ENCODE data around the gene H2AZ1.

The H2AZ1 gene

DNA sequence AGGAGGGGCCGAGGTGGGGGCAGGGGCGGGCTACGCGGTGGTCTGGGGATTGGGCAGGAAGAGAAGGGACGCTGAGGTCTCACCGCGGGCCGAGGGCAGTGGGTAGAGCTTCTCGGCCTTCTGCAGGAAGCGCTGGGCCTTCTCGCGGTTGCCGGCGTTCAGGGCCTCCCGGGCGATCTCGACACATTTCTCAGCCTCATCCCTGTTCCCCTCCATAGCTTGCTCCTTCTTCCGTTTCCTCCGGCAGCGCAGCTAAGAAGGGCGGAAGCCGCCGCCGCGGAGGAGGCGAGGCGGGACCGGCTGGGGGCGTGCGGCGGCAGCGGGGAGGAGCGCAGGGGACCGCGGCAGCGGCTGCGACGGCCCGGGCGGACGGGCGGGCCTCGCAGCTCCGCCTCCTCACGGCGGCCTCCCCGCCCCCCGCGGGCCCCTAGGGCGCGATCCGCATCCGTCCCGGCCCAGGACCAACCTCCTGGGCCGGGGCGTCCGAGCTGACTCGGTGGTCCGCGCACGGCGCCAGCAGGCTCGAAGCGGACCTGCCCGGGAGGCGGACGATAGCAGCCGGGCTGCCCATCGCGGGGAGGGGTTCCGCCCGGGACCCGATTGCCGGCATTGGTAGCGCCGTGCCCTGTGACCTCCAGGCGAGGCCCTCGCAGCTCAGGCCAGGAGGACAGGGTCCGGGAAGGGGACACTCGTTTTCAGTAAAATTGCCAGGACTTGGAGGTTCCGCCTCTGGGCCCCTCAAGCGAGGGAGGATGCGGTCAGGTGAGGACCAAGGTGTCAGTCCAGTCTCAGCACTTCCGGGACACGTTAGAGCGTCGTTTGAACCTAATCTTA, 3.5 kb downstream of the H2AZ1 start, which contains the start of gene DNAJB14:
Gene DNAJB14, minus strand, starts transcription at position 263 of the 834 bp plus-strand sequence. Its CDS starts 47 bp downstream, at position 216.
- Histone ChIP-seq H3K27me3 (ENCODE audit: control insufficient read depth in 1 of 2, insufficient read depth in 2 of 2, low read length in 2 of 2) (no peaks in the 10 kb centered on the region), H3K4me1 (ENCODE audit: control insufficient read depth in 1 of 2, insufficient read depth in 2 of 2, low read length in 2 of 2) (peaks cover 28 to 41% of the 10 kb centered on the region in 2 donors), H3K27ac (ENCODE audit: low read depth, low read length) (peak within 1 kb of the TSS; percentile 97), H3K4me3 (ENCODE audit: low read depth in 1 of 2, low read length in 2 of 2) (peak within 1 kb of the TSS; percentile 84 to 96), H3K9ac (ENCODE audit: low read depth in 1 of 2, low read length in 2 of 2) (peak within 1 kb of the TSS; percentile 86 to 92), H3K9me3 (ENCODE audit: control insufficient read depth in 1 of 2, low read length in 2 of 2) (no peaks in the 10 kb centered on the region), H3K36me3 (ENCODE audit: control insufficient read depth in 1 of 2, insufficient read depth in 2 of 2, low read length in 2 of 2) (no peaks in the 10 kb centered on the region)

DNA sequence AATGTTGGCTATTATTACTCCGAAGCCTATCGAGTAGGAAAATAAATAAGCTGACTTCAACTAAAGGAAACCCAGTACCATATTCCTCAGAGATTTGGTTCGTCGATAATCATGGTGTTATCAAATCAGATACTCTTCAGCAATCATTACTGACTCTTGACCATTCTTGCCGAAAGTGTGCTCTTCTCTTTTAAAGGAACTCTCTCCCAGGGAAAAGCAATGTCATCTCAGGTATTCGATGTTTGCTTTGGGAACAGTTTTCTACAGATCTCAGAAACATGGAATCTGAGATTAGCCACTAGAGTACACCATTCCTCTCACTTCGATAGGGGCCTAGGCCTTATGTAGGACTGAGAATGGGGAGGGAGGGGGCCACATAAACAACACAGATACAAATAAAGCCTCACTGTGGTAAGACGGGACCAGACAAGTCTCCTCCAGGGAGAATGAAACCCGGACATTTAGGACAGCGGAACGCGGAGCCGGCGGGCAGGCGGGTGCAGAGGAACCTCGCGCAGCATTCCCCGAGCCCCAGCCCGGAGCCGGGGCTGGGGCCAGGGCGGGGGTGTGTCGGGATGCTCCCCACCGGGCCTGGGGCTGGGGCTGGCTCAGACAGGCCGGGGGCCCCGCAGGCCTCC, 4.2 kb downstream of the H2AZ1 start:
- H3K4me3 ChIP-seq (ENCODE audit: low read depth in 1 of 2, low read length in 2 of 2) = peak overlapping the region; percentile 84 to 96
- H3K36me3 ChIP-seq (ENCODE audit: control insufficient read depth in 1 of 2, insufficient read depth in 2 of 2, low read length in 2 of 2) = no peaks in the 10 kb centered on the region
- peaks cover 28 to 36% of the 10 kb centered on the region in 2 donors for H3K4me1 ChIP-seq (ENCODE audit: control insufficient read depth in 1 of 2, insufficient read depth in 2 of 2, low read length in 2 of 2)
- no peaks in the 10 kb centered on the region for H3K9me3 ChIP-seq (ENCODE audit: control insufficient read depth in 1 of 2, low read length in 2 of 2)
- peak overlapping the region; percentile 97 for H3K27ac ChIP-seq (ENCODE audit: low read depth, low read length)
- peak overlapping the region; percentile 83 to 92 for H3K9ac ChIP-seq (ENCODE audit: low read depth in 1 of 2, low read length in 2 of 2)
- H3K27me3 ChIP-seq (ENCODE audit: control insufficient read depth in 1 of 2, insufficient read depth in 2 of 2, low read length in 2 of 2) = no peaks in the 10 kb centered on the region

DNA sequence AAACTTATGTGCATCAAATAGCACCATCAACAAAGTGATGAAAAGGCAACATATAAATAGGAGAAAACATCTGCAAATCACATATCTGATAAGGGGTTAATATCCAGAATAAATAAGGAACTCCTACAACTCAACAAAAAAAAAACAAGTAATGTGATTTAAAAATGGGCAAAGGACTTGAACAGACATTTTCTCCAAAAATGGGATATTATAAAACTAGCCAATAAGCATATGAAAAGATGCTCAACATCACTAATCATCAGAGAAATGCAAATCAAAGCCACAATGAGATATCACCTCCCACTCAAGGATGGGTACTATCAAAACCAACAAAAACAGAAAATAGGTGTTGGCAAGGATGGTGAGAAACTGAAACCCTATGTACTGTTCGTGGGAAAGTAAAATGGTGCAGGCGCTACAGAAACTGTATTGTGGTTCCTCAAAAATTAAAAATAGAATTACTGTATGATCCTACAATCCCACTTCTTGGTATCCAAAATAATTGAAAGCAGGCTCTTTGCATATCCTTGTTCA, 6.1 kb downstream of the H2AZ1 start:
- Histone ChIP-seq H3K36me3 (ENCODE audit: control insufficient read depth in 1 of 2, insufficient read depth in 2 of 2, low read length in 2 of 2) (no peaks in the 10 kb centered on the region), H3K27me3 (ENCODE audit: control insufficient read depth in 1 of 2, insufficient read depth in 2 of 2, low read length in 2 of 2) (no peaks in the 10 kb centered on the region), H3K4me3 (ENCODE audit: low read depth in 1 of 2, low read length in 2 of 2) (peak overlapping the region in 1 of 2 donors; percentile 2), H3K4me1 (ENCODE audit: control insufficient read depth in 1 of 2, insufficient read depth in 2 of 2, low read length in 2 of 2) (peaks cover 28 to 36% of the 10 kb centered on the region in 2 donors), H3K9me3 (ENCODE audit: control insufficient read depth in 1 of 2, low read length in 2 of 2) (no peaks in the 10 kb centered on the region), H3K9ac (ENCODE audit: low read depth in 1 of 2, low read length in 2 of 2) (no peak overlapping the region), H3K27ac (ENCODE audit: low read depth, low read length) (no peak overlapping the region)

DNA sequence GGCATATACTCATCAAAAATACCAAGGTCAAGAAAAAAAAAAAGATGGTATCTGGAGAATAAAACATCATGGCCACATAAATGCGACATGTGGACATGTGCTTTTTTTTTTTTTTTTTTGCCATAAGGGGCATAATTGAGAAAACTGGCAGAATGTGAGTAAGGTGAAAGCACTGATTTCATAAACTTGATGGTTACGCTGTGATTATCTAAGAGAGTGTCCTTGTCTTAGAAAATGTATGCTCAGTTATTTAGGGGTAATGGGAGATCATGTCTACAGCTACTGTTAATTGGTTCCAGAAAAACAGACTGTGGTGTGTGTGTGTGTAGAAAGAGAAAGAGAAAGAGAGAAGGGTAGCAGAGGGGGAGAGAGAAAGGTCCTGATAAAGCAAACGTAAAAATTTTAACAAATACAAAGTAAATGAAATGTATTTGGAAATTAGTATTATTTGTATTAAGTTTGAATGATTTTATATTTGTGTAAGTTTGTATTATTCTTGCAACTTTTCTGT, 11.8 kb downstream of the H2AZ1 start:
- H3K9me3 ChIP-seq (ENCODE audit: control insufficient read depth in 1 of 2, low read length in 2 of 2) = peaks cover 7% of the 10 kb centered on the region in 2 donors
- no peak overlapping the region for H3K4me3 ChIP-seq (ENCODE audit: low read depth in 1 of 2, low read length in 2 of 2)
- peaks cover 0 to 11% of the 10 kb centered on the region in 2 donors for H3K36me3 ChIP-seq (ENCODE audit: control insufficient read depth in 1 of 2, insufficient read depth in 2 of 2, low read length in 2 of 2)

DNA sequence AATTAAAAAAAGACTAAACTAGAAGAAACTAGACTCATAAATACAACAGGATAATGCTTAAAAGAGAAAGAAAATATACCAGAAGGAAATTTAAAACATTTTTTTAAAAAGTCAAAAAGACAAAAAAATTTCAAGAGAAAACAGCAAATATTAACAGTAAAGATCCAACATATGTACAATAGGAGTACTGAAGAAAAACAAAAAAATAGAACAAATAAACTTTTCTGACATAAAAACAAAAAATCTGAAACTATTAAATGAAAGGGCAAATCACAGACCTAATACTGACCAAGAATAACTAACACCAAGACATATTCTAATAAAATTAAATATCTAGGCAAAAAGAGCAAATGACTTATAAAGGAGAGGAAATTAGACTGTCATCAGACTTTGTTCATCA, 15.2 kb downstream of the H2AZ1 start:
- Histone ChIP-seq H3K4me3 (ENCODE audit: low read depth in 1 of 2, low read length in 2 of 2) (no peak overlapping the region), H3K4me1 (ENCODE audit: control insufficient read depth in 1 of 2, insufficient read depth in 2 of 2, low read length in 2 of 2) (no peaks in the 10 kb centered on the region), H3K9ac (ENCODE audit: low read depth in 1 of 2, low read length in 2 of 2) (no peak overlapping the region), H3K36me3 (ENCODE audit: control insufficient read depth in 1 of 2, insufficient read depth in 2 of 2, low read length in 2 of 2) (peaks cover 0 to 11% of the 10 kb centered on the region in 2 donors), H3K27ac (ENCODE audit: low read depth, low read length) (no peak overlapping the region), H3K27me3 (ENCODE audit: control insufficient read depth in 1 of 2, insufficient read depth in 2 of 2, low read length in 2 of 2) (no peaks in the 10 kb centered on the region), H3K9me3 (ENCODE audit: control insufficient read depth in 1 of 2, low read length in 2 of 2) (peaks cover 7% of the 10 kb centered on the region in 2 donors)

More for the DNA sequence above, 11.8 kb downstream of the H2AZ1 start:
- Histone ChIP-seq H3K9ac (ENCODE audit: low read depth in 1 of 2, low read length in 2 of 2) (no peak overlapping the region), H3K27me3 (ENCODE audit: control insufficient read depth in 1 of 2, insufficient read depth in 2 of 2, low read length in 2 of 2) (no peaks in the 10 kb centered on the region), H3K27ac (ENCODE audit: low read depth, low read length) (no peak overlapping the region), H3K4me1 (ENCODE audit: control insufficient read depth in 1 of 2, insufficient read depth in 2 of 2, low read length in 2 of 2) (no peaks in the 10 kb centered on the region)

DNA sequence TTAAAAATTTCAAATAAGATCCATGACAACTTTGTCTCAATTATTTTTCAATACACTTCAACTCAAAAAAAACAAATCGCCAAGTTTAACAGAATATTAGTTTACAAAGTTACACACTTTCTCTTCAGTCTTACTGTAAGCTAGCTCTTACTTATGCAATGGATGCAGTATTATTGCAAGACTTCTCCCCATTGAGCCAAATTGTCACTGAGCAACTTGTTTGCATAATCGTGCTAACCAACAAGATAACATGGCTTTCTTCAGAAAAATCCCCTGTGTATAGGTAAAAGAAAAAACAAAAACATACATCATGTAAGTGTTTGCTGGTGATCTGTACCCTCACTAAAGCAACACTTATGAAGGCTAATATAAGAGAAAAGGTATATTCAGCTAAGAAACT, 22.5 kb downstream of the H2AZ1 start:
- no peak overlapping the region for H3K4me3 ChIP-seq (ENCODE audit: low read depth in 1 of 2, low read length in 2 of 2)
- no peak overlapping the region for H3K27ac ChIP-seq (ENCODE audit: low read depth, low read length)
- H3K36me3 ChIP-seq (ENCODE audit: control insufficient read depth in 1 of 2, insufficient read depth in 2 of 2, low read length in 2 of 2) = peaks cover 3 to 5% of the 10 kb centered on the region in 2 donors
- no peaks in the 10 kb centered on the region for H3K4me1 ChIP-seq (ENCODE audit: control insufficient read depth in 1 of 2, insufficient read depth in 2 of 2, low read length in 2 of 2)
- H3K9ac ChIP-seq (ENCODE audit: low read depth in 1 of 2, low read length in 2 of 2) = no peak overlapping the region
- H3K9me3 ChIP-seq (ENCODE audit: control insufficient read depth in 1 of 2, low read length in 2 of 2) = no peaks in the 10 kb centered on the region
- H3K27me3 ChIP-seq (ENCODE audit: control insufficient read depth in 1 of 2, insufficient read depth in 2 of 2, low read length in 2 of 2) = no peaks in the 10 kb centered on the region

DNA sequence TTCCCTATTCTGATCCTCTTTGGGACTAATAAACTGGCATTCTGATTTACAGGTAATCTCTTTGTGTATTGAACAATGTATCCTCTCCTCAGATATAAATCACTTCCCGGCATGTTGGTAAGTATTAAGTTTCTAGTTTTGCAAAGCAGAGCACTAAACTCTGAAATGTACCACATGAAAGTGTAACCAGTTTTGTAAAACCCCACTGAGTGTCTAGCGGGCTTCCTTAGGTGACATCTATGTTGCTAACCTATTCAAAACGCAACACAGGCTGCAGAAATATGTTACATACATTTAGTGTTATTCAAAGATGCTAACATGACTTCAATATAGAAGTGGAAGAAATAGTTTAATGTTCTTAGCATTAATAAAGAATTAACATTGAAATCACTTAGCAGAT, 28.9 kb downstream of the H2AZ1 start:
- Histone ChIP-seq H3K9me3 (ENCODE audit: control insufficient read depth in 1 of 2, low read length in 2 of 2) (no peaks in the 10 kb centered on the region), H3K9ac (ENCODE audit: low read depth in 1 of 2, low read length in 2 of 2) (no peak overlapping the region), H3K4me3 (ENCODE audit: low read depth in 1 of 2, low read length in 2 of 2) (no peak overlapping the region), H3K4me1 (ENCODE audit: control insufficient read depth in 1 of 2, insufficient read depth in 2 of 2, low read length in 2 of 2) (peaks cover 3 to 4% of the 10 kb centered on the region in 2 donors), H3K36me3 (ENCODE audit: control insufficient read depth in 1 of 2, insufficient read depth in 2 of 2, low read length in 2 of 2) (peaks cover 7 to 18% of the 10 kb centered on the region in 2 donors), H3K27ac (ENCODE audit: low read depth, low read length) (no peak overlapping the region), H3K27me3 (ENCODE audit: control insufficient read depth in 1 of 2, insufficient read depth in 2 of 2, low read length in 2 of 2) (no peaks in the 10 kb centered on the region)

DNA sequence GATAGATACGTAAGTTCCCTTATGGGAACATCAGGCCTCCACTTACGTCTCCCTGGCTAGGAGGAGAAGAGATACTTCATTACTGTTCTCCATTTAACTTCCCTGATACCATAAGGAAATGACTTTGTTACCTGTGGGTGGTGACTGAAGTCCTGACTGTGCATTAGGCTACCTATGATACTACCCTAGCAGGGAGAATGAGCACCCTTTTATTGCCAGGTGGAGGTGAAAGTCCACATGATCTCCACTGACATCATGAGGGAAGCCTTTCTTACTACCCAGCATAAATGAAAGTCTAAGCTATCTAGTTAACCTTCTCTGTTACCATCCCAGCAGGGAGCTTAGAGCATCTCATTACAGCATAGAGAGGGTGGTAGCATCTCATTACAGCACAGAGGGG, 31.4 kb downstream of the H2AZ1 start:
- H3K9ac ChIP-seq (ENCODE audit: low read depth in 1 of 2, low read length in 2 of 2) = no peak overlapping the region
- no peaks in the 10 kb centered on the region for H3K27me3 ChIP-seq (ENCODE audit: control insufficient read depth in 1 of 2, insufficient read depth in 2 of 2, low read length in 2 of 2)
- H3K36me3 ChIP-seq (ENCODE audit: control insufficient read depth in 1 of 2, insufficient read depth in 2 of 2, low read length in 2 of 2) = peaks cover 12 to 21% of the 10 kb centered on the region in 2 donors
- H3K4me3 ChIP-seq (ENCODE audit: low read depth in 1 of 2, low read length in 2 of 2) = no peak overlapping the region
- no peaks in the 10 kb centered on the region for H3K9me3 ChIP-seq (ENCODE audit: control insufficient read depth in 1 of 2, low read length in 2 of 2)
- peaks cover 3 to 4% of the 10 kb centered on the region in 2 donors for H3K4me1 ChIP-seq (ENCODE audit: control insufficient read depth in 1 of 2, insufficient read depth in 2 of 2, low read length in 2 of 2)
- no peak overlapping the region for H3K27ac ChIP-seq (ENCODE audit: low read depth, low read length)

DNA sequence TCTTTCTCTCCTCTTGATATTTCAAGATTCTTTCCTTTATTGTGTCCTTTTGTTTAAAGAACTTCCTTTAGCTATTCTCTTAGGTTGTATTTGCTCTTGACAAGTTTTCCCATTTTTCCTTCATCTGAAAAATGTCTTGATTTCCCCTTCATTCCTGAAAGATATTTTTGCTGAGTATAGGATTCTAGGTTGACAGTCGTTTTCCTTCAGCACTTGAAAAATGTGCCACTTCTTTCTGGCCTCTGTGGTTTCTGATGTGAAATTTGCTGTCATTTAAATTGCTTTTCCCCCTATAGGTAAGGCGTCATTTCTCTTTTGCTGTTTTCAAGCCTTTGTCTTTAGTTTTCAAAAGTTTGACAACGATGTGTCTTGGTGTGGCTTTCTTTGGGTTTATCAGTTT, 32.5 kb downstream of the H2AZ1 start:
- H3K27me3 ChIP-seq (ENCODE audit: control insufficient read depth in 1 of 2, insufficient read depth in 2 of 2, low read length in 2 of 2) = no peaks in the 10 kb centered on the region
- no peak overlapping the region for H3K4me3 ChIP-seq (ENCODE audit: low read depth in 1 of 2, low read length in 2 of 2)
- peaks cover 10 to 21% of the 10 kb centered on the region in 2 donors for H3K36me3 ChIP-seq (ENCODE audit: control insufficient read depth in 1 of 2, insufficient read depth in 2 of 2, low read length in 2 of 2)
- H3K9me3 ChIP-seq (ENCODE audit: control insufficient read depth in 1 of 2, low read length in 2 of 2) = no peaks in the 10 kb centered on the region
- no peak overlapping the region for H3K9ac ChIP-seq (ENCODE audit: low read depth in 1 of 2, low read length in 2 of 2)
- no peak overlapping the region for H3K27ac ChIP-seq (ENCODE audit: low read depth, low read length)
- peaks cover 3 to 4% of the 10 kb centered on the region in 2 donors for H3K4me1 ChIP-seq (ENCODE audit: control insufficient read depth in 1 of 2, insufficient read depth in 2 of 2, low read length in 2 of 2)

DNA sequence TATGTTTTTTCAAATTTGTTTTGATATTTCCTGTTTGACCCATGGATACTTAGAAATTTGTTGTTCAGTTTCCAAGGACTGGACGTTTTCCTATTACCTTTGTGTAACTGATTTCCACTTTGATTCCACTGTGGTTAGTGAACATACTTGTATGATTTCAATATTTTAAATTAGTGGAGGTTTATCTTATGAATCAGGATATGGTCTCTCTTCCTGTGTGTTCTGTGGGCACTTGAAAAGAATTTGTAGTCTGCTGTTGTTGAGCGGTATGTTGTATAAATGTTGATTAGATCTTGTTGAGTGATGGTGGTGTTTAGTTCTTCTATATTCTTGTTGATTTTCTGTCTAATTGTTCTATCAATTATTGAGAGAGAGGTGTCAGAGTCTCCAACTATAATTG, 34.6 kb downstream of the H2AZ1 start:
- peaks cover 3 to 4% of the 10 kb centered on the region in 2 donors for H3K4me1 ChIP-seq (ENCODE audit: control insufficient read depth in 1 of 2, insufficient read depth in 2 of 2, low read length in 2 of 2)
- peaks cover 9 to 15% of the 10 kb centered on the region in 2 donors for H3K36me3 ChIP-seq (ENCODE audit: control insufficient read depth in 1 of 2, insufficient read depth in 2 of 2, low read length in 2 of 2)
- H3K9ac ChIP-seq (ENCODE audit: low read depth in 1 of 2, low read length in 2 of 2) = no peak overlapping the region
- H3K27ac ChIP-seq (ENCODE audit: low read depth, low read length) = no peak overlapping the region
- H3K27me3 ChIP-seq (ENCODE audit: control insufficient read depth in 1 of 2, insufficient read depth in 2 of 2, low read length in 2 of 2) = no peaks in the 10 kb centered on the region
- no peak overlapping the region for H3K4me3 ChIP-seq (ENCODE audit: low read depth in 1 of 2, low read length in 2 of 2)
- no peaks in the 10 kb centered on the region for H3K9me3 ChIP-seq (ENCODE audit: control insufficient read depth in 1 of 2, low read length in 2 of 2)
